Stomach (tissue), 9 donors: ENCODE measurements around the gene LDB1. TPM values are rescaled to one million over a fixed set of nuclear protein-coding genes. Genes with fewer than 3 reads are reported as not detected.

Source experiments
- DNase-seq, 2 donors: peaks; one replicate each; pipeline versions ENCODE4 v3.0.0 to v3.0.0-alpha.2; 2013 to 2019
- H3K27ac ChIP-seq, 5 donors: fragments of 200-600 bp in 4 of 5; sonication (generic) in 4 of 5; one replicate each; pipeline ENCODE4 v1.5.1; 2013 to 2019; ENCODE audit warnings: mild to moderate bottlenecking in 1 of 5, moderate library complexity in 1 of 5
- H3K27me3 ChIP-seq, 3 donors: fragments of 200-600 bp; sonication (generic); one replicate each; pipeline ENCODE4 v1.5.1; 2017 to 2019; ENCODE audit warnings: mixed run types in 1 of 3
- H3K36me3 ChIP-seq, 4 donors: fragments of 200-600 bp; sonication (generic); 1 replicate in 3 of 4; 2 replicates in 1 of 4; pipeline ENCODE4 v1.5.1; 2016 to 2019
- H3K4me1 ChIP-seq, 4 donors: fragments of 200-600 bp; sonication (generic); one replicate each; pipeline ENCODE4 v1.5.1; 2016 to 2019
- H3K4me3 ChIP-seq, 4 donors: fragments of 200-600 bp; sonication (generic) in 3 of 4; one replicate each; pipeline ENCODE4 v1.5.1; 2016 to 2019; ENCODE audit warnings: mild to moderate bottlenecking in 1 of 4
- H3K9me3 ChIP-seq, 4 donors: fragments of 200-600 bp; sonication (generic); one replicate each; pipeline ENCODE4 v1.5.1; 2016 to 2019
- CTCF ChIP-seq, 7 experiments: fragments of 450-650 bp in 4 of 7; fragments of 200-600 bp in 3 of 7; sonication (generic) in 3 of 7; IDR thresholded peaks; one replicate each; pipeline ENCODE4 v1.5.1; 2016 to 2019; ENCODE audit warnings: antibody characterized with exemption in 7 of 7, control low read depth in 2 of 7, mild to moderate bottlenecking in 1 of 7
- EP300 ChIP-seq: sonication (generic); formaldehyde crosslinking; IDR thresholded peaks from one replicate; pipeline ENCODE4 v1.6.1; 2017; ENCODE audit warnings: antibody characterized with exemption
- POLR2A ChIP-seq, 4 donors: fragments of 450-650 bp; IDR thresholded peaks; one replicate each; pipeline ENCODE4 v1.6.1; 2016; ENCODE audit warnings: antibody characterized with exemption in 4 of 4, control low read depth in 2 of 4, mild to moderate bottlenecking in 1 of 4, moderate library complexity in 1 of 4
- POLR2AphosphoS5 ChIP-seq, 3 donors: sonication (generic); formaldehyde crosslinking; IDR thresholded peaks; one replicate each; pipeline ENCODE4 v1.6.1; 2016; ENCODE audit warnings: antibody characterized with exemption in 3 of 3
- WGBS, 5 donors: extraction: QIAGEN DNeasy Blood & Tissue Kit in 3 of 5; methylation state at CpG; one replicate each; pipeline versions ENCODE4 v1.1.5 to v1.1.7; 2013 to 2018; 5-methylcytosine and 5-hydroxymethylcytosine counted together
- intact Hi-C: fragments of 100-400 bp; cut with DNase I; formaldehyde crosslinking; loops from one replicate; pipeline ENCODE4 v1.15.1; 2023; ENCODE audit warnings: low total_unique reads
- polyA plus RNA-seq, 3 donors: library from polyadenylated mRNA; stranded (reverse); fragments of 200-250 nt; gene quantifications; one replicate each; pipeline ENCODE4 v1.2.3, GENCODE V29; 2013
- total RNA-seq, 5 donors: library from RNA; depleted of rRNA; stranded (reverse); fragments of >200 nt; gene quantifications; one replicate each; pipeline versions ENCODE4 v1.1.0 to v1.2.3, GENCODE V29; 2014 to 2016
- donor health status: healthy with polysubstance abuse.
- donor health status: Bipolar disorder and iron deficiency.
- donor health status: healthy.

LDB1 gene
- total and polyA plus RNA-seq, 8 donors = 20.4 to 43.7 (median 28.2) TPM

- Histone ChIP-seq H3K9me3 (no peaks in the 10 kb centered on the region), H3K27me3 (no peaks in the 10 kb centered on the region), H3K36me3 (peaks cover 51 to 76% (median 76%) of the 10 kb centered on the region in 4 donors), H3K4me3 (no peak overlapping the region), H3K4me1 (peaks cover 8 to 21% (median 16%) of the 10 kb centered on the region in 4 donors), H3K27ac (no peak overlapping the region)
- no peak for DNase-seq
- WGBS, 5 donors = 92 to 96% (median 94%) methylated on average over 13 of the region's 13 CpGs
- intact Hi-C loops = no loop called here
- no peak for TF ChIP-seq POLR2A (IDR thresholded peaks at IDR 0.05)
- TF ChIP-seq CTCF (IDR thresholded peaks at IDR 0.05) = no peak
- no peak for TF ChIP-seq EP300
- TF ChIP-seq POLR2AphosphoS5 (IDR thresholded peaks at IDR 0.05) = no peak
Measured at GRCh38 chr10:102148275-102148674, 28.1 kb upstream of the LDB1 start.

GRCh38 chr10:102147561-102147960, 27.4 kb upstream of the LDB1 start:
- intact Hi-C loops = no loop called here
- no peak for DNase-seq
- peaks cover 51 to 83% (median 83%) of the 10 kb centered on the region in 4 donors for H3K36me3 ChIP-seq
- H3K9me3 ChIP-seq = no peaks in the 10 kb centered on the region
- no peaks in the 10 kb centered on the region for H3K27me3 ChIP-seq
- peaks cover 4 to 14% (median 9%) of the 10 kb centered on the region in 4 donors for H3K4me1 ChIP-seq
- no peak overlapping the region for H3K27ac ChIP-seq
- no peak for TF ChIP-seq CTCF (IDR thresholded peaks at IDR 0.05)
- TF ChIP-seq POLR2AphosphoS5 (IDR thresholded peaks at IDR 0.05) = no peak
- TF ChIP-seq POLR2A (IDR thresholded peaks at IDR 0.05) = no peak
- TF ChIP-seq EP300 = no peak
- H3K4me3 ChIP-seq = no peak overlapping the region
- 94 to 100% (median 98%) methylated on average over 1 of the region's 1 CpG for WGBS, 5 donors

- peaks cover 4 to 14% (median 9%) of the 10 kb centered on the region in 4 donors for H3K4me1 ChIP-seq
- no peaks in the 10 kb centered on the region for H3K27me3 ChIP-seq
- no peaks in the 10 kb centered on the region for H3K9me3 ChIP-seq
- intact Hi-C loops = no loop called here
- 93 to 97% (median 95%) methylated on average over 10 to 17 of the region's 17 CpGs for WGBS, 5 donors
- TF ChIP-seq POLR2AphosphoS5 (IDR thresholded peaks at IDR 0.05) (no peak), EP300 (no peak), POLR2A (IDR thresholded peaks at IDR 0.05) (no peak), CTCF (IDR thresholded peaks at IDR 0.05) (no peak)
- peaks cover 52 to 89% (median 88%) of the 10 kb centered on the region in 4 donors for H3K36me3 ChIP-seq
- no peak overlapping the region for H3K4me3 ChIP-seq
- DNase-seq = no peak
- no peak overlapping the region for H3K27ac ChIP-seq
Measured at GRCh38 chr10:102146971-102147428, 26.8 kb upstream of the LDB1 start.

GRCh38 chr10:102141583-102142107, 21.5 kb upstream of the LDB1 start:
- no peak overlapping the region for H3K27ac ChIP-seq
- peaks cover 0 to 7% (median 3%) of the 10 kb centered on the region in 4 donors for H3K4me1 ChIP-seq
- H3K27me3 ChIP-seq = no peaks in the 10 kb centered on the region
- H3K36me3 ChIP-seq = peaks cover 65 to 93% (median 91%) of the 10 kb centered on the region in 4 donors
- H3K9me3 ChIP-seq = no peaks in the 10 kb centered on the region
- intact Hi-C loops = no loop called here
- DNase-seq = no peak
- TF ChIP-seq POLR2AphosphoS5 (IDR thresholded peaks at IDR 0.05) (no peak), EP300 (no peak), CTCF (IDR thresholded peaks at IDR 0.05) (no peak), POLR2A (IDR thresholded peaks at IDR 0.05) (no peak)
- WGBS, 5 donors = 85 to 90% (median 88%) methylated on average over 4 of the region's 4 CpGs
- no peak overlapping the region for H3K4me3 ChIP-seq
